GM19324 (cell line): ENCODE measurements around the gene CMIP.

Experiments used
- ATAC-seq: cut with Tn5 transposase; IDR thresholded peaks from one replicate; pipeline ENCODE4 v1.9.1; 2021; ENCODE audit warnings: mild to moderate bottlenecking, moderate library complexity; ENCODE audit not compliant: unreplicated experiment, low FRiP score

CMIP gene

DNA sequence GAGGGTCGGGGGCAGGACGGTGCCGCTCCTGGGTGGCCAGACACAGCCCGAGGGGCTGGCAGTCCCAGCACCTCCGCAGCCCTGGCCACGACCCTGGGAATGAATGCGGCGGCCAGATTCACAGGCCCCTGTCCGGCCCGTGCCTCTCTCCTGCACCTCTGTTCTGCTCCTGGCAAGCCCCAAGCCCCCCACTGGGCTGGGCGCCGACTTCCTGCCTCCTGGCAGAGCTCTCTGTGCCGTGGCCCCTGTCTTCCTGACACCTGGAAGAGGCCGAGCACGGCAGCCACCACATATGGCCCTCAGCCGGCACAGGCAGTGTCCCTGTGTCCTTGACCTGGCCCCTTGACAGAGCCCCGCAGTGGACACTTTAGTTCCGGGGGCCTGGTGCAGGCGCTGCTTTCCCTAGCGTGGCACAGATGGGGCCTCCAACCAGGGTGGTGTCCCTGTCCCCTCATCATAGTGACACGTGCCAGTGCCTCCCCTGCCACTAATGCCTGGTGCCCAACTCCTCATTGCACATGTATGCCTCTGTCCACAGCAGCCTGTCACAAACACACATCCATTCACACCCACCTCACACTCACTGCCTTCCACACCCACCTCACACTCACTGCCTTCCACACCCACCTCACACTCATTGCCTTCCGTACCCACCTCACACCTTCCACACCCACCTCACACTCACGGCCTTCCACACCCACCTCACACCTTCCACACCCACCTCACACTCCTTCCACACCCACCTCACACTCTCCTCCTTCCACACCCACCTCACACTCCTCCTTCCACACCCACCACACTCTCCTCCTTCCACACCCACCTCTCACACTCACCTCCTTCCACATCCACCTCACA lies 223.9 kb downstream of the CMIP start:
- ATAC-seq: no peak

GRCh38 chr16:81669473-81670350 lies 225.1 kb downstream of the CMIP start:
- no peak for ATAC-seq

DNA sequence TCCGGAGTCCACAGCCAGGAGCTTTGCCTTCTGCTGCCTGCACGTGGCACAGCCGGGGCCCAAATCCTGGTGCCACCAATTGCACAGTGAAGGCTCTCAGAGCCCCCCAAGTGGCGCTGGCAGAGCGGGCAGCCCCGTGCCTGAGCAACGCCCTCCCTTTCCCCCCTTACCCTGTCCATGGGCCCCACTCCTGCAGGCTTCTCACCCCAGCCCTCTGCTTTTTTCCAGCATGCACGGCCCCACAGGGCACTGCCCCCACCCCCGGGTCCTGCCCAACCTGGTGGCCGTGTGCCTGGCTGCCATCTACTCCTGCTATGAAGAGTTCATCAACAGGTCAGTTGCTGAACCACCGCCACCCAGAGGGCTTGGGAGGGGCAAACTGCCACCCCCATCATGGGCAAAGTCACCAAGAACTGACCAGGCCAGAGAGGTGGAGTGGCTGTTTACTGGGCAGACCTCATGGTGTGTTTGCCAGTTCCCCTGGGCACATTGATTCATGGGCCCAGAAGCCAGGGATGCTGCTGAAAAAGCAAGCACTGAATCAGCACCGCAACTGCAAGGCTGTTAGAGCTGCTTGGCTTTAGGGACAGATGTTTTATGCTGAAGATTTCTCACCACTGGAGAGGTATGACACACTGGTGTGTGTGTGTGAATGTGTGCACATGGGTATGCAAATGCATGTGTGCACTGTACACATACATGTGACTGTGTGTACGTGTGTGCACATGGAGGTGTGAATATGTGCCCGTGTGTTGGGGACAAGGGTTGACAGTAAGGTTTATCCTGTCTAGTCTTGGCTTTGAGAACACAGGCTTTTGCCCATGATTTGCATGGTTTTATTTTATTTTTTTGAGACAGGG lies 227.4 kb downstream of the CMIP start:
- no peak for ATAC-seq

DNA sequence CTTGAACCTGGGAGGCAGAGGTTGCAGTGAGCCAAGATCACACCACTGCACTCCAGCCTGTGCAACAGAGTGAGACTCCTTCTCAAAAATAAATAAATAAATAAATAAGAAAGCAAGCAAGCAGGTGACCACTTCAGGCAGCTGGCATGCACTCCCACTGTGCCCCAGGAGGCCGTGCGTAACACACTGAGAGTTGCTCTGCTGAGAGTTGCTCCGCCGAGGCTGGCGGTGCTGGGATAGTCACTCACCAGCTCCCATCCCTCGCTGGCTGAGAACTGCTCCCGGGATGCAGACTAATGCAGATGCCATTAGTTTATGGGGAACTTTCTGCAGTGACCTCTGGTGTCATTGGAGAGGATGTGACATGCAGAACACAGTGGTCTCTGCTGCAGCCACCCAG lies 228.8 kb downstream of the CMIP start:
- no peak for ATAC-seq

GRCh38 chr16:81675662-81676061 lies 231.1 kb downstream of the CMIP start:
- ATAC-seq: no peak

GRCh38 chr16:81676066-81676882 lies 231.7 kb downstream of the CMIP start:
- ATAC-seq: no peak

- ATAC-seq: no peak
Measured at GRCh38 chr16:81676883-81677737, 232.5 kb downstream of the CMIP start.

- no peak for ATAC-seq
Measured at GRCh38 chr16:81678326-81679095, 233.9 kb downstream of the CMIP start.

DNA sequence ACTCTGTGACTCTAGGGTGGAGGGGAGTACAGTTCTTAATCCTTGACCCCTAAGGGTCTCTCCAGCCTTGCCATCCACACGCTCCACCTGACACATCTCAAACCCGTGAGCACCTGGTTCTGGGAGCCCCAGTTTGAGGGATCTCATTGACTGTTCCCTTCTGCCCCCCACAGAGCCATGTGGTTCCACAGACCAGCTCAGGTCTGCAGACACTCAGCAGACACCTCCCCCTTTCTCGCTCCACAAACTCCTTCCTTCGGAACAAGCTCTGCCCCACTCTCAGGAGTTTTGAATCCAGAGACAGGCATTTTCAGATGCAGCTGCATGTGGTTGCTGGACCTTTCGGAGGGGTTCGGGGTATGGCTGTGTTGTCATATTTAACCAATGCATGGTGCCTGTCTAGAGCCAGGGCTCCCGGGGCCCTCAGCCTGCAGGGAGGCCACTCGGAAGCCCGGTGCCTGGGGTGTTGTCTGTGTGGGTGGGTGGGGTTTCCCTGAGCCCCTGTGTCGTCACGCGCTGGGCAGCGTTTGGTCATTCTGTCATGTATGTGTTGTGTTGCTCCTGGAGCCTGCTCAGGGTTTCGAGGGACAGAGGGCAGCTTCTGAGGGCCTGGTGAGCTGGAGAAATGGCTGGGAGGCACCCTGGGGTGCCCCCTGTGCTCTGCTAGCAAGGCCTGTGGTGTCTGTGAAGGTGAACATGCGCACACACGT lies 235.3 kb downstream of the CMIP start:
- no peak for ATAC-seq

DNA sequence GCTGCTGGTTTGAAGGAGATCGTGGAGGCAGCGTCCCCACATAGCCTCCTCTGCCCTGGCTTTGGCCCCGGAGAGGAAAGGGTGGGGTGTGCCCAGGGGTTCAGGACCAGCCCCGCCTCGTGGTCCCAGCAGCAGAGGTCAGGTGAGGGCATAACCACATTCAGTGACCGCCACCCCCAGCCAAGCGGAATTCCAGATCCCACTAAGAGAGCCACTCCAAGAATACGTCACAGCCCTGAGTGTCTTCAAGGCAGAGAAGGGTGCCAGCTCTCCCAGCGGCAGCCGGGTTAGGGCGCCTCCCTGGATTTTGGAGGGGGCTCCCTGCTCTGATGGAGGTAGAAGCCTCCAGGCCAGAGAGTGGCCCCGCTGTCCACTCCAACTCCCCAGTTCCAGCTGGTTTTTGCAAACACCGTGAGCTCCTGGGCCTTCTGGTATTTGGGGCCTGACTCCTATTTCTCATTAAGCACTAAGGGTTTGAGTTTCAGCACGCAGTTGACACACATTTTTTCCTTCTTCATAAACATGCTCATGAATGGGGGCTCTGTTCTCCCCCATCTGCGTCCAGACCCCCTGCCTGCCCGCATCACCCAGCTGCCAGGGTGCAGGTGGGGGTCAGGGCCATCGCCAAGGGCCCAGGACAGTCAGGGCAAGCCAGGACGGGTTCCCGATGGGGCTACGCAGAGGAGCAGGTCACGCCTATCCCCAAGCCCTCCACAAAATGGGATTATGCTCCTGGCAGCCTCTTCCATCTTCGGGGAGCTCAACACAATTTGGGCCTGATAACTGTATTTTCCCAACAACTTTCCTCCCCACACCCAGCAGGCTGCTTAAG lies 236.1 kb downstream of the CMIP start:
- no peak for ATAC-seq

GRCh38 chr16:81681311-81681710 lies 236.7 kb downstream of the CMIP start:
- no peak for ATAC-seq

GRCh38 chr16:81684242-81684837 lies 239.7 kb downstream of the CMIP start:
- ATAC-seq: no peak

DNA sequence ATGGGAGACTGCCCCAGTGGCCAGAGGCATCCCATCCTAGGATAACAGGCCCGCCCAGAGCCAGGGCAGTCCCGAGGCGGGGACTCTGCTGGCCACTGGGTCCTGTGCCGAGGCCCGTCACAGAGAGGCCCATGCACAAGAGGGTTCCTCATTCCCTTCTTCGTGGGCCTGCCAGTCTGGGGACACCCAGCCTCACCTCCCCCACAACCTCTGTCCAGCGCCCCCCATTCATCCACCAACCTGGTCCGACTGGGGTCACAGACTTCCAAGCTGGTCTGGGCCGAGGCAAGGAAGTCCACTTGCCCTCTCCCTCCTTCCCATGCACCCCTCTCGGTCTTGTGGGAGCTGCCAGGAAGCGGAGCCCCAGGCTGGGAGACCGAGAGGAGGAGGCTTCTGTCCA lies 240.3 kb downstream of the CMIP start:
- ATAC-seq: no peak

DNA sequence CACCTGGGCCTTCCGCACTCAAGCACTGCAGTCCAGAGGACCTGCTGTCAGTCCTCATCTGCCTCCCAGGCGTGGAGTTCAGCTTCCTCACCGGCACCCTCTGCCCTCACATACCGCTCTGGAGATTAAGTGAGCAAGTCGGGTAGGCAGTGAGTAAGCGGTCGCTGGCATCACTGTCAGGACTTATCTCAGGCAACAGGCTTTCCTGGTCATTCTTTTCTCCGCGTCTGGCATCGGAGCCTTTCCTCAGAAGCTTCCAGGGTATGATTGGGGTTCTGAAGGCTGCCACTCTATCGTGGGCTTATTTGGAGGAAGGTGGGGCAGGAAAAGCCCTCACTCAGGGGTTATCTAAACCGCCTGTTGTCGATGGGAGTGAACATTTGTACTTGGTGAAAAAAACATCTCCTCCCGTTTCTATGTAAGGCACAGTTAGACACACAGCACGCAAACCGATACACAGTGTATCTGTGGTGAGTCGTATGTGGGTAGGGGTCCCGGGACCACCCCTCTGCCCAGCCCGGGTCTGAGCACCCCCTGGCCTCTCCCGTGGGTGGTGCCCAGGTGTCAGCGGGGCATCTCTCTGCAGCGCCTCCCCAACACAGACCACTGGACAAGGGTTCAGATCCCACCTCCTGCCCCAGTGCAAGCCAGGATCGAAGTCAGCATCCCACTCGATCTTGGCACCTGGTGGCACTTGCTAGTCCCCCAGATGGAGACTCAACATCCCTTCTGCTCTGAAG lies 242.0 kb downstream of the CMIP start:
- ATAC-seq: no peak

DNA sequence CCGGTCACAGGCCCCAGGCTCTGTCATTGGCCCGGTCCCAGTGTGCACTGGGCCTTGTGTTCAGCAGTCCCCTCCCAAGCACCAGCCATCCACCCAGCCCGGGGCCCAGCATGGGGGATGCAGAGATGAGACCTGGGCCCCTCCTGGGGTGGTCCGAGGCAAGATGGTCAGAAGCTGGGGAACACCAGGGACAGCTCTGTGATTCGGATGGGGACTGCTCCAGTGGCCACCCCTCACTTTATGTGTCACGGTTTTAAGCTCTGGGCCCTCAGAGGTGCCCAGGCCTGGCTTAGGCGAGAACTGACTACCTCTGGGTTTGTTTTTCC lies 242.5 kb downstream of the CMIP start:
- ATAC-seq: no peak

GRCh38 chr16:81688182-81688581 lies 243.6 kb downstream of the CMIP start:
- no peak for ATAC-seq
